IPS-18a (cell line): ENCODE measurements around the gene SYCE1.
"Not testable (repeated sequence)": the region's sequence is repeated elsewhere in the genome, so short reads cannot be mapped to it uniquely, and the experiment has no call there.

Source experiments
- H3K27ac ChIP-seq: one replicate; pipeline ENCODE4 v1.5.1; 2013; ENCODE audit warnings: low read length
- H3K27me3 ChIP-seq: one replicate; pipeline ENCODE4 v1.6.1; 2013; ENCODE audit warnings: mild to moderate bottlenecking, low read length; ENCODE audit not compliant: control insufficient read depth, insufficient read depth
- H3K36me3 ChIP-seq: one replicate; pipeline ENCODE4 v1.6.1; 2013; ENCODE audit warnings: low read depth, low read length; ENCODE audit not compliant: control insufficient read depth
- H3K4me1 ChIP-seq: one replicate; pipeline ENCODE4 v1.6.1; 2013; ENCODE audit warnings: low read depth, low read length; ENCODE audit not compliant: control insufficient read depth
- H3K4me3 ChIP-seq: one replicate; pipeline ENCODE4 v1.5.1; 2013; ENCODE audit warnings: low read length
- H3K9ac ChIP-seq: one replicate; pipeline ENCODE4 v1.6.1; 2013; ENCODE audit warnings: mild to moderate bottlenecking, low read length, moderate library complexity
- H3K9me3 ChIP-seq: one replicate; pipeline ENCODE4 v1.6.1; 2013; ENCODE audit warnings: low read depth, low read length; ENCODE audit not compliant: control insufficient read depth

Gene SYCE1, protein sequence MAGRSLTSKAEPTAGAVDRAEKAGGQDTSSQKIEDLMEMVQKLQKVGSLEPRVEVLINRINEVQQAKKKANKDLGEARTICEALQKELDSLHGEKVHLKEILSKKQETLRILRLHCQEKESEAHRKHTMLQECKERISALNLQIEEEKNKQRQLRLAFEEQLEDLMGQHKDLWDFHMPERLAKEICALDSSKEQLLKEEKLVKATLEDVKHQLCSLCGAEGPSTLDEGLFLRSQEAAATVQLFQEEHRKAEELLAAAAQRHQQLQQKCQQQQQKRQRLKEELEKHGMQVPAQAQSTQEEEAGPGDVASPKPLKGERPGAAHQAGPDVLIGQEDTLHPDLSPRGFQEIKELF

GRCh38 chr10:133565441-133566294, at the start of gene SYCE1:
SYCE1 (minus strand) TSS chr10:133565583; CDS start chr10:133565529, 54 bp downstream.
- no peak within 1 kb of the TSS for H3K4me3 ChIP-seq
- H3K27ac ChIP-seq, result no peak within 1 kb of the TSS
- no peaks in the 10 kb centered on the region for H3K27me3 ChIP-seq
- peaks cover 46% of the 10 kb centered on the region for H3K9me3 ChIP-seq
- no peaks in the 10 kb centered on the region for H3K4me1 ChIP-seq
- no peaks in the 10 kb centered on the region for H3K36me3 ChIP-seq
- H3K9ac ChIP-seq, result no peak within 1 kb of the TSS

- peaks cover 44% of the 10 kb centered on the region for H3K9me3 ChIP-seq
- H3K9ac ChIP-seq, result no peak overlapping the region
- no peak overlapping the region for H3K27ac ChIP-seq
- H3K27me3 ChIP-seq, result no peaks in the 10 kb centered on the region
- H3K4me3 ChIP-seq, result no peak overlapping the region
- H3K4me1 ChIP-seq, result no peaks in the 10 kb centered on the region
- H3K36me3 ChIP-seq, result no peaks in the 10 kb centered on the region
Observed at GRCh38 chr10:133614830-133615580, 49.6 kb upstream of the SYCE1 start.

DNA sequence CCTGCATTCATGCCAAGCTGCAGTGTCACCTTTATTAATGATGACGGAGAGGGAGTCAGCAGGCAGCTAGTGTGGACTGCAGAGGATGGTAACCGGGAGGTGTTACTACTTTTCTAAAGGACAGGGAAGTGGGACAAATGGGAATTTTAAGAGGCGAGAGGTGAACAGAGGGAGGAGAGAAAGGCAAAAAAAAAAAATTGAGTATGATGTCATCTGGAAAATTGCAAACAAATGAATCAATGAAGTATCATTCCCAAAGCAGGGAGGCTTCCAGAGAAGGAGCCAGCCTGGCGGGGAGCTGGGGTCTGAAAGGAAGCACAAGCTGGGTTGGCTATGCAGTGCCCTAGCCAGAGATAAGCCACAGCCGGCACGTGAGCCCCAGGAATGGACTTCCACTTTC, 48.3 kb upstream of the SYCE1 start:
- Histone ChIP-seq H3K27ac (no peak overlapping the region), H3K4me3 (no peak overlapping the region), H3K9me3 (peaks cover 40% of the 10 kb centered on the region), H3K36me3 (no peaks in the 10 kb centered on the region), H3K4me1 (no peaks in the 10 kb centered on the region), H3K27me3 (no peaks in the 10 kb centered on the region), H3K9ac (no peak overlapping the region)

- H3K27ac ChIP-seq, result no peak overlapping the region
- no peak overlapping the region for H3K4me3 ChIP-seq
- no peaks in the 10 kb centered on the region for H3K4me1 ChIP-seq
- H3K9me3 ChIP-seq, result peaks cover 47% of the 10 kb centered on the region
- no peak overlapping the region for H3K9ac ChIP-seq
- H3K27me3 ChIP-seq, result no peaks in the 10 kb centered on the region
- no peaks in the 10 kb centered on the region for H3K36me3 ChIP-seq
Observed at GRCh38 chr10:133611079-133611478, 45.7 kb upstream of the SYCE1 start.

DNA sequence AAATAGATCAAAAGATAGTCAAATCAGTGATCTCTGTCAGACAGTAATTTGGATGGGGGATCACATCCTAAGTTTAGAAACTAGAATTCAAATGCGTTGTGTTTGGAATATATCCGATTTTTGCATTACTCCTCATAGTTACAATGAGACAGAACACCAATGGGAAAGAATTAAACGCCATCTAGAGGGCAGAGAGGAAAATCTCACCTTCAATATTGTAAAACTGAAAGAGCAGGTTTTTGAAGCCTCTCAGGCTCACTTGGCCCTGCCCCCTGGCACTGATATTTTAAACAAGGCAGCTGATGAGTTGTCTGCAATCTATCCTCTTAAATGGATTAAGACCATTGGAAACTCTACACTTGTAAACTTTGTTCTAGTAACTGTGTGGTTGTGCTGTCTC, 43.5 kb upstream of the SYCE1 start:
- Histone ChIP-seq H3K9ac (no peak overlapping the region), H3K27me3 (no peaks in the 10 kb centered on the region), H3K27ac (no peak overlapping the region), H3K4me3 (no peak overlapping the region), H3K9me3 (peaks cover 48% of the 10 kb centered on the region), H3K36me3 (no peaks in the 10 kb centered on the region), H3K4me1 (no peaks in the 10 kb centered on the region)

DNA sequence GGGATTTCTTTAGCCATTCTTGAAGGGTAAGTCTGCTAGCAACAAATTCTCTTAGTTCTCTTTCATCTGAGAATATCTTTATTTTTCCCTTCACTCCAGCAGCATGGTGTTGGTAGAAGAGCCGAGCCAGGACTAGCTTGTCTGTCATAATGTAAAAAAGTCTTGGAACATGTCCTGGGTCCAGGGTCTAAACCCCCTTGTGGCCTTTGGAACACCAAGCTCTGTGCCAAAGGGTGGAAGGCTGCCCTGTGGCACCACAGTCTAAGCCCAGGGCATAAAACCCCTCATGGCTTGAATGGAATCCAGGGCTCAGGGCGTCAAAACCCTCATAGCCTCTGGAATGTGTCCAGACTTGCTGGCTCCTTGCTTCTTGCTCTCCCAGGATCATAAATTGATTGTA, 38.1 kb upstream of the SYCE1 start:
- H3K9me3 ChIP-seq, result peaks cover 70% of the 10 kb centered on the region
- not testable (repeated sequence) for H3K36me3 ChIP-seq

GRCh38 chr10:133600657-133601056, 35.3 kb upstream of the SYCE1 start:
- Histone ChIP-seq H3K36me3 (no peaks in the 10 kb centered on the region), H3K4me3 (no peak overlapping the region), H3K4me1 (no peaks in the 10 kb centered on the region), H3K9me3 (peaks cover 71% of the 10 kb centered on the region), H3K27me3 (no peaks in the 10 kb centered on the region), H3K27ac (no peak overlapping the region), H3K9ac (no peak overlapping the region)

More for the DNA sequence above, 38.1 kb upstream of the SYCE1 start:
- not testable (repeated sequence) for H3K4me1 ChIP-seq, H3K27ac ChIP-seq, H3K4me3 ChIP-seq, H3K27me3 ChIP-seq, H3K9ac ChIP-seq

GRCh38 chr10:133599869-133600268, 34.5 kb upstream of the SYCE1 start:
- peaks cover 75% of the 10 kb centered on the region for H3K9me3 ChIP-seq
- H3K36me3 ChIP-seq, H3K4me3 ChIP-seq, H3K27me3 ChIP-seq, H3K4me1 ChIP-seq, H3K9ac ChIP-seq, H3K27ac ChIP-seq: not testable (repeated sequence)

- peaks cover 51% of the 10 kb centered on the region for H3K9me3 ChIP-seq
- no peaks in the 10 kb centered on the region for H3K27me3 ChIP-seq
- H3K4me3 ChIP-seq, result no peak overlapping the region
- H3K27ac ChIP-seq, result no peak overlapping the region
- no peaks in the 10 kb centered on the region for H3K36me3 ChIP-seq
- no peaks in the 10 kb centered on the region for H3K4me1 ChIP-seq
- H3K9ac ChIP-seq, result no peak overlapping the region
Observed at GRCh38 chr10:133592716-133593115, 27.3 kb upstream of the SYCE1 start.

- Histone ChIP-seq H3K27ac (no peak overlapping the region), H3K36me3 (no peaks in the 10 kb centered on the region), H3K27me3 (no peaks in the 10 kb centered on the region), H3K4me1 (no peaks in the 10 kb centered on the region), H3K9ac (no peak overlapping the region), H3K9me3 (peaks cover 47% of the 10 kb centered on the region), H3K4me3 (no peak overlapping the region)
Observed at GRCh38 chr10:133590970-133591359, 25.6 kb upstream of the SYCE1 start.

DNA sequence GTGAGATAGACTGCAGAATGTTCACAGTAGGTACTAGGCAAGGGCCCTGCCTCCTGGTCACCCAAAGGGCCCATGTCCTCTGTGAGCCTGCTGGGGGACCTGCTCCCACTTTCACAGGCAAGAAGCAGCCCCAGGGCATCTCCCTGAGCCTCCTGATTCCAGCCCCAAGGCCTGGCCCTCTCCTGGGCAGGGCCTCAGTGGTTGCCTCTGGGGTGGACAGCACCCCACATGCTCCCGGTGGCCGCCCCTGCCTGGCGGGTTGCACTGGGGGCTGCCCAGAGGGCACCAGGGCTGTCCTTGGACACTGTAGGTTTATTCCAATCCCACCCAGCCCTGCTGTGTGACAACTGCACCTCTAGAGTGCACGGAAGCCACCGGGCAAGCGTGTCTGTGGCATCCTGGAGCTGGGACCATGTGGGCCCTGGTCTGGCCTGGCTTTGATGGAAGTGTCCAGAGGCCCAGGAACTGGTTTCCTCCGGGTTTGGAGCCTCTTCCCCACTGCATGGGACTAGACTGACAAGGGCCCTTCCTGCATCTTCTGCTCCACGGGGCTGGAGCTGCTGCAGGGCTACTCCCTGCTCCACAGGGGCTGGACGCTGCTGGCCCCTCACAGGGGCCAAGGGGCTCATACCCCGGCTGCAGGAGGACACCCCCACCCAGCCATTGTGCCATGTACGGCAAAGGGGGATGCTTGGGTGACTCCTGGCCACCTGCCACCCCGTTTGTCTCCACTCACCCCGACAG, 25.0 kb upstream of the SYCE1 start:
- Histone ChIP-seq H3K4me1 (no peaks in the 10 kb centered on the region), H3K36me3 (no peaks in the 10 kb centered on the region), H3K27me3 (no peaks in the 10 kb centered on the region), H3K4me3 (no peak overlapping the region), H3K9me3 (peaks cover 42% of the 10 kb centered on the region), H3K27ac (no peak overlapping the region), H3K9ac (no peak overlapping the region)
